Esophagus squamous epithelium (tissue), 4 donors: ENCODE results near the gene KLF5.

Experiments used
- POLR2A ChIP-seq, 4 donors: fragments of 450-650 bp; IDR thresholded peaks; one replicate each; pipeline ENCODE4 v1.6.1; 2017; ENCODE audit warnings: antibody characterized with exemption in 4 of 4, mild to moderate bottlenecking in 4 of 4, moderate library complexity in 3 of 4
- TF ChIP-seq, protein P1 (sequence below), 6 experiments: fragments of 450-650 bp in 4 of 6; fragments of 200-600 bp in 2 of 6; sonication (generic) in 2 of 6; IDR thresholded peaks; one replicate each; pipeline ENCODE4 v1.5.1; 2016 to 2019; ENCODE audit warnings: antibody characterized with exemption in 6 of 6, mild to moderate bottlenecking in 4 of 6, moderate library complexity in 4 of 6

DNA sequence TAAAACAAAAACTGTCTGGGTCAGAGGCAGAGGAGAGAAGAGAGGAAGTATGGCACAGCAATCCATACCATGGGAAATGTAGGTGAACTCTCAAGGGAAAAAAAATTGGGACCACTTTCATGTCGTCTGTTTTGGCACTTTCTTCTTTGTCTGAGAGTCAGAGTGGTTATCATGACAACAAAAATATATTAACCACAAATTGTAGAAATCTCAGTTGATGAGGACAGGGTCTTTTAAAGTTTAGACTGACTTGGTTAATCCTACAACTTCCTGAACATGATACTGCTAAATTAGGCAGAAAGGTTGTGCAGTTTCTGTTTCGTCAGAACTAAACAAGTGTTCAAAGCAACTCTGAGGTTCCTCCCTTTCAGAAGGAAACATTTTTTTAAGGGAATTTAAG is 15.2 kb downstream of the KLF5 start:
- TF ChIP-seq, protein P1, sequence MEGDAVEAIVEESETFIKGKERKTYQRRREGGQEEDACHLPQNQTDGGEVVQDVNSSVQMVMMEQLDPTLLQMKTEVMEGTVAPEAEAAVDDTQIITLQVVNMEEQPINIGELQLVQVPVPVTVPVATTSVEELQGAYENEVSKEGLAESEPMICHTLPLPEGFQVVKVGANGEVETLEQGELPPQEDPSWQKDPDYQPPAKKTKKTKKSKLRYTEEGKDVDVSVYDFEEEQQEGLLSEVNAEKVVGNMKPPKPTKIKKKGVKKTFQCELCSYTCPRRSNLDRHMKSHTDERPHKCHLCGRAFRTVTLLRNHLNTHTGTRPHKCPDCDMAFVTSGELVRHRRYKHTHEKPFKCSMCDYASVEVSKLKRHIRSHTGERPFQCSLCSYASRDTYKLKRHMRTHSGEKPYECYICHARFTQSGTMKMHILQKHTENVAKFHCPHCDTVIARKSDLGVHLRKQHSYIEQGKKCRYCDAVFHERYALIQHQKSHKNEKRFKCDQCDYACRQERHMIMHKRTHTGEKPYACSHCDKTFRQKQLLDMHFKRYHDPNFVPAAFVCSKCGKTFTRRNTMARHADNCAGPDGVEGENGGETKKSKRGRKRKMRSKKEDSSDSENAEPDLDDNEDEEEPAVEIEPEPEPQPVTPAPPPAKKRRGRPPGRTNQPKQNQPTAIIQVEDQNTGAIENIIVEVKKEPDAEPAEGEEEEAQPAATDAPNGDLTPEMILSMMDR (IDR thresholded peaks at IDR 0.05): no peak
- TF ChIP-seq POLR2A (IDR thresholded peaks at IDR 0.05): no peak
